ENCODE measurements around the gene STX3. TPM values are rescaled to one million over a fixed set of nuclear protein-coding genes. Genes with fewer than 3 reads are reported as not detected.

The STX3 gene
- total RNA-seq, 4 donors from 2014 or later, result 11.3 to 31.2 (median 24.9) TPM

DNA sequence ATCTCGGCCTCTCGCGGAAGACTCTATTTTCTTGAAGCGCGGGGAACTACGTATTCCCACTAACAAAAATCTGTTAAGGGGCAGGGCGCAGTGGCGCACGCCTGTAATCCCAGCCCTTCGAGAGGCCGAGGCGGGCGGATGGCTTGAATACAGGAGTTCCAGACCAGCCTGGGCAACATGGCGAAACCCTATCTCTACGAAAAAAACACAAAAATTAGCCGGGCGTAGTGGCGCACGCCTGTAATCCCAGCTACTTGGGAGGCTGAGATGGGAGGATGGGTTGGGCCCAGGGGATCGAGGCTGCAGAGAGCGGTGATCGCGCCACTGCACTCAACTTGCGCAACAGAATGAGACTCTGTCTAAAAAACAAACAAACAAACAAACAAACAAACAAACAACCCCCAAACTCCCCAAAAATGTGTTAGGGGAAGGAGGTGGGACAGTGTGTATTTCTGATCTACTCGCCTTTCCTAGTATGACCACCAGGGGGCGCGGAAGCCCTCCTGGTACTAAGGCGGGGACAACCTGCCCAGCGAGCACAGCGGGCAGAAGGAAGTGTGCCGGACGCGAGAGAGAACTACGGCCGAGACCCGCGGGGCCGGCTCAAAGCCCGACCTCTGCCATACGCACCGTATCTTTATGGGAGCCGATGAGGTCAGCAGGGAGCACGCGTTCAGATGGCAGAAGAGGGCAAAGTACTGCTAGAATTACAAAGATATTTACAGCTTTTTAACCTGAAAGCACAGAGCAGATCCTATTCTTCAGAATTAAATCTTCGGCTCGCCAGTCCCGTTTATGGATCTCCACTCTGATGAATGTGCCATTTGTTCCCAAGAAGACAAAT, 1.3 kb upstream of the STX3 start:
- Histone ChIP-seq H3K27me3 (no peaks in the 10 kb centered on the region), H3K4me1 (peaks cover 0 to 21% (median 6%) of the 10 kb centered on the region in 4 donors), H3K4me3 (peak overlapping the region; percentile 51 to 91 (median 61)), H3K27ac (peak overlapping the region; percentile 76 to 94 (median 89)), H3K9me3 (no peaks in the 10 kb centered on the region), H3K36me3 (no peaks in the 10 kb centered on the region)
- TF ChIP-seq POLR2A (IDR thresholded peaks at IDR 0.05) (no peak), EP300 (IDR thresholded peaks at IDR 0.05) (peak in 1 of 2 donors; percentile 62)
- TF ChIP-seq, protein P1, sequence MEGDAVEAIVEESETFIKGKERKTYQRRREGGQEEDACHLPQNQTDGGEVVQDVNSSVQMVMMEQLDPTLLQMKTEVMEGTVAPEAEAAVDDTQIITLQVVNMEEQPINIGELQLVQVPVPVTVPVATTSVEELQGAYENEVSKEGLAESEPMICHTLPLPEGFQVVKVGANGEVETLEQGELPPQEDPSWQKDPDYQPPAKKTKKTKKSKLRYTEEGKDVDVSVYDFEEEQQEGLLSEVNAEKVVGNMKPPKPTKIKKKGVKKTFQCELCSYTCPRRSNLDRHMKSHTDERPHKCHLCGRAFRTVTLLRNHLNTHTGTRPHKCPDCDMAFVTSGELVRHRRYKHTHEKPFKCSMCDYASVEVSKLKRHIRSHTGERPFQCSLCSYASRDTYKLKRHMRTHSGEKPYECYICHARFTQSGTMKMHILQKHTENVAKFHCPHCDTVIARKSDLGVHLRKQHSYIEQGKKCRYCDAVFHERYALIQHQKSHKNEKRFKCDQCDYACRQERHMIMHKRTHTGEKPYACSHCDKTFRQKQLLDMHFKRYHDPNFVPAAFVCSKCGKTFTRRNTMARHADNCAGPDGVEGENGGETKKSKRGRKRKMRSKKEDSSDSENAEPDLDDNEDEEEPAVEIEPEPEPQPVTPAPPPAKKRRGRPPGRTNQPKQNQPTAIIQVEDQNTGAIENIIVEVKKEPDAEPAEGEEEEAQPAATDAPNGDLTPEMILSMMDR (IDR thresholded peaks at IDR 0.05), result peak; percentile 88 to 95 (median 89)
- WGBS, 2 donors, result 33 to 35% methylated on average over 47 of the region's 47 CpGs
- peak; percentile 81 to 90 for DNase-seq (ENCODE audit: low spot score in 2 of 2)

DNA sequence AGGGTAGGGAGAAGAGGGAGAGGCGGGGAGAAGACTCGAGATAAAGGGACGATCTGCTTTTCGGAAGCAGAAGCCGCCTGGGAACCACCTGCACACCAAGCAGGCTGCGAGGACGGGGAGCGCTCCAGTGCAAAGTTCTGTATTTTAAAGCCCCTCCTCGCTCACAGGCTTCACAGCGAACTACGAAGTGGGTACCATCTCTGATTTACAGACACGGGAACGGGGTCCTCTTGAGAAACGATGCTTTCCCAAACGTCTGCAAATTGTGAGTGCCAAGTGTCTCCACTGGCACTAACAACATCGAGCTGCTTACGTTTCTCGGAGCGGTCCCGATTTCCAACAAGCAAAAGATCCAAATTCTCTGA, 700 bp upstream of the STX3 start:
- Histone ChIP-seq H3K27me3 (no peaks in the 10 kb centered on the region), H3K4me3 (peak overlapping the region; percentile 51 to 91 (median 61)), H3K36me3 (no peaks in the 10 kb centered on the region), H3K4me1 (peaks cover 0 to 21% (median 6%) of the 10 kb centered on the region in 4 donors), H3K9me3 (no peaks in the 10 kb centered on the region), H3K27ac (peak overlapping the region; percentile 76 to 94 (median 89))
- WGBS, 2 donors, result 0 to 1% methylated on average over 20 of the region's 20 CpGs
- no peak for DNase-seq (ENCODE audit: low spot score in 2 of 2)
- TF ChIP-seq POLR2A (IDR thresholded peaks at IDR 0.05) (no peak), EP300 (IDR thresholded peaks at IDR 0.05) (no peak)
- TF ChIP-seq, protein P1 (IDR thresholded peaks at IDR 0.05), result no peak

DNA sequence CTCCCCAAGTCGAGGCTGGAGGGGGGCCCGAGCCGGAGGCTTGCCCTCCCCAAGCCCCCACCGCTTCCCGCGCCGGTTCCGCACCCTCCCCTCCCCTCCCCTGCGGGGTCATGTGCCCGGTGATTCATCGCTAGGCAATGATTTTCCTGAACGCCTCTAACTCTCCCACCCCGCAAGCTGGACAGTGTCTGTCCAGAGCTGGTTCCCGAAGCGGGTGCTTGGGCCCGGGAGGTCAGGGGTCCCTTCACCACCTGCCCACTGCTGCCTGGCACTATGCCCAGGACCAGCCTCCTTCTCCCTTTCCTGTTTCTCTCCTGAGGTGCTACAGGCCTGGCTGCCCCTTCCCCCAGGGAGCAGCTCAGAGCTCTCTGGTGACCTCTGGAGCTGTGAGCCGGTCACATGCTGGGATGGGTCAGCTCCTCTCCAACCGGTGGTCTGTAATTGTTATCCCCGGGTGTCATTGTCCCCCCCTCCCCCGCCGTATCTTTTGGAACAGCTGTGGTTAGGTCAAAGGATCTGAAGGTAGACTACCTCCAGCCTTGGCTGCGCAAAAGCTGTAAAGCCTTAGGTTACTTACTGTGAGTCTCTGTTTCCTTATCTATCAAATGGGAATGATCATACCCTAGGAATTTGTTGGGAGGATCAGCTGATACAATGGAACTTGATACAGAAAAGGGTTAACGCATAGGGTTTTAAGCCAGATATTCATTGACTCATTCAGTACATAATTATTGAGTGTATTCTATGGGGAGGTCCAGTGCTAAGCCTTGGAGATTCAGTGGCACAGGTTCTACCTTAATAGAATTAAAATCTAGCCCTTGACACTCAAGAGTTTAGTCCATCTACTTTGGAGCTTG, 753 bp downstream of the STX3 start:
- no peaks in the 10 kb centered on the region for H3K9me3 ChIP-seq
- H3K27ac ChIP-seq, result peak overlapping the region; percentile 76 to 94 (median 89)
- H3K27me3 ChIP-seq, result peaks cover 0 to 2% of the 10 kb centered on the region in 2 donors
- TF ChIP-seq, protein P1 (IDR thresholded peaks at IDR 0.05), result no peak
- no peak for TF ChIP-seq POLR2A (IDR thresholded peaks at IDR 0.05)
- TF ChIP-seq EP300 (IDR thresholded peaks at IDR 0.05), result peak in 1 of 2 donors; percentile 77
- H3K4me3 ChIP-seq, result peak overlapping the region; percentile 51 to 91 (median 61)
- no peaks in the 10 kb centered on the region for H3K36me3 ChIP-seq
- peaks cover 0 to 21% (median 6%) of the 10 kb centered on the region in 4 donors for H3K4me1 ChIP-seq
- peak; percentile 38 to 64 for DNase-seq (ENCODE audit: low spot score in 2 of 2)
- 8 to 12% methylated on average over 20 to 23 of the region's 23 CpGs for WGBS, 2 donors

DNA sequence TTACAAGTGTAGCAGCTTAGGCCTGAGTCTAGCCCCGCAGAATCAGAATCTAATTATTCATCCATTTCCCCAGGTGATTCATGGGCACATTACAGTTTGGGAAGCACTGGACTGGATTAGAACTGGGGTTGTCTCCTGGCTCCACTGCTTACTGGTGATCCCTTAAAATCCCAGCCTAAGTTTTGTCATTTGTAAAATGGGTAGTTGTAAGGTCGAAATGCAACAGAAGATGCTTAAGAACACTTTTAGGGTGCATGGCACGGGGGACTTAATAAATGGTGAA, 1.3 kb downstream of the STX3 start:
- H3K27me3 ChIP-seq, result peaks cover 0 to 2% of the 10 kb centered on the region in 2 donors
- DNase-seq (ENCODE audit: low spot score in 2 of 2), result no peak
- H3K36me3 ChIP-seq, result no peaks in the 10 kb centered on the region
- peak overlapping the region in 3 of 4 donors; percentile 88 to 94 (median 90) for H3K27ac ChIP-seq
- 47 to 49% methylated on average over 3 of the region's 3 CpGs for WGBS, 2 donors
- H3K4me1 ChIP-seq, result peaks cover 0 to 21% (median 6%) of the 10 kb centered on the region in 4 donors
- peak overlapping the region in 2 of 4 donors; percentile 70 to 91 for H3K4me3 ChIP-seq
- TF ChIP-seq POLR2A (IDR thresholded peaks at IDR 0.05) (no peak), EP300 (IDR thresholded peaks at IDR 0.05) (no peak)
- TF ChIP-seq, protein P1 (IDR thresholded peaks at IDR 0.05), result no peak
- H3K9me3 ChIP-seq, result no peaks in the 10 kb centered on the region

Measured in tibial nerve (tissue), 4 donors.